PC-9 (cell line): ENCODE measurements around the gene ELAC1.

ENCODE experiments used
- EZH2 ChIP-seq: fragments of 200-600 bp; sonication (generic); IDR thresholded peaks from 2 replicates; pipeline ENCODE4 v1.8.0; 2017; ENCODE audit warnings: antibody characterized with exemption, low read depth
- TF ChIP-seq, protein P1 (sequence below): fragments of 200-600 bp; sonication (generic); conservative IDR thresholded peaks from 2 replicates; pipeline ENCODE4 v1.6.1; 2017; ENCODE audit warnings: mixed run types, antibody characterized with exemption, mild to moderate bottlenecking, moderate library complexity

DNA sequence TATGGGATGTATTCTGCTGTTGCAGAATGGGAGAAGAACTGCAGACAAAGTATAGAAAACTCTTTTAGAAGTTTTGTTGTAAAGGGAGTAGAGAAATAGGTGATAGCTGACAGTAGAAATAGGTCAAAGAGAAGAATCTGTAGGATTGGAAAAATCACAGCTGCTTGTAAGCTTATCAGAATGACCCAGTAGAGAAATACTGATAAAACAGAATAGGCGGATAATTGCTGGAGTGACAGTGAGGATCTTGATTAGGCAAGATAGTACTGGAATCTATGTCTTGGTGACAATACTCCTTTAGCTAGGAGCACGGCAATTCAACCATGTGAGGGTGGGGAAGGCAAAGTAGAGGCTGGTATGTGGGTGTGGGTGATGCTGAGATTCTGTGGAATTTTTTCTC is 57.7 kb downstream of the ELAC1 start:
- TF ChIP-seq EZH2 = no peak
- TF ChIP-seq, protein P1, sequence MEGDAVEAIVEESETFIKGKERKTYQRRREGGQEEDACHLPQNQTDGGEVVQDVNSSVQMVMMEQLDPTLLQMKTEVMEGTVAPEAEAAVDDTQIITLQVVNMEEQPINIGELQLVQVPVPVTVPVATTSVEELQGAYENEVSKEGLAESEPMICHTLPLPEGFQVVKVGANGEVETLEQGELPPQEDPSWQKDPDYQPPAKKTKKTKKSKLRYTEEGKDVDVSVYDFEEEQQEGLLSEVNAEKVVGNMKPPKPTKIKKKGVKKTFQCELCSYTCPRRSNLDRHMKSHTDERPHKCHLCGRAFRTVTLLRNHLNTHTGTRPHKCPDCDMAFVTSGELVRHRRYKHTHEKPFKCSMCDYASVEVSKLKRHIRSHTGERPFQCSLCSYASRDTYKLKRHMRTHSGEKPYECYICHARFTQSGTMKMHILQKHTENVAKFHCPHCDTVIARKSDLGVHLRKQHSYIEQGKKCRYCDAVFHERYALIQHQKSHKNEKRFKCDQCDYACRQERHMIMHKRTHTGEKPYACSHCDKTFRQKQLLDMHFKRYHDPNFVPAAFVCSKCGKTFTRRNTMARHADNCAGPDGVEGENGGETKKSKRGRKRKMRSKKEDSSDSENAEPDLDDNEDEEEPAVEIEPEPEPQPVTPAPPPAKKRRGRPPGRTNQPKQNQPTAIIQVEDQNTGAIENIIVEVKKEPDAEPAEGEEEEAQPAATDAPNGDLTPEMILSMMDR = no peak
